HL-60 (cell line): ENCODE measurements around the gene CDH7.

Source experiments
- DNase-seq, 2 experiments: peaks; one replicate each; pipeline ENCODE4 v3.0.0-alpha.2; 2010 to 2020; ENCODE audit warnings: low read depth in 1 of 2, low spot score in 1 of 2
- H3K27ac ChIP-seq: fragments of 250-450 bp; sonication (Bioruptor Pico); replicated peaks from 2 replicates; pipeline ENCODE4 v1.5.1; 2020; ENCODE audit warnings: mild to moderate bottlenecking, moderate library complexity
- H3K27me3 ChIP-seq: fragments of 250-450 bp; sonication (Bioruptor Pico); 2 replicates; pipeline ENCODE4 v1.5.1; 2021; ENCODE audit warnings: mild to moderate bottlenecking, moderate library complexity; ENCODE audit not compliant: insufficient read depth, poor library complexity, severe bottlenecking
- H3K4me3 ChIP-seq: replicated peaks from 2 replicates; pipeline ENCODE4 v1.5.1; 2011; ENCODE audit warnings: mild to moderate bottlenecking, control low read depth, low read length; ENCODE audit not compliant: insufficient read depth
- GABPA ChIP-seq: IDR thresholded peaks from 2 replicates; pipeline ENCODE4 v1.6.1; 2012; ENCODE audit warnings: low read depth
- POLR2AphosphoS5 ChIP-seq: IDR thresholded peaks from 2 replicates; pipeline ENCODE4 v1.6.1; 2012; ENCODE audit warnings: low read depth
- SPI1 ChIP-seq: IDR thresholded peaks from 2 replicates; pipeline ENCODE4 v1.6.1; 2012; ENCODE audit warnings: low read depth, mild to moderate bottlenecking, borderline replicate concordance
- TF ChIP-seq, protein P1 (sequence below): IDR thresholded peaks from 2 replicates; pipeline ENCODE4 v1.6.1; 2012; ENCODE audit warnings: low read depth; ENCODE audit not compliant: insufficient replicate concordance
- TF ChIP-seq, protein P2 (sequence below): IDR thresholded peaks from one replicate; pipeline ENCODE4 v1.5.1; 2011; ENCODE audit warnings: low read length, control low read depth, inconsistent platforms; ENCODE audit not compliant: insufficient read depth

CDH7 gene

DNA sequence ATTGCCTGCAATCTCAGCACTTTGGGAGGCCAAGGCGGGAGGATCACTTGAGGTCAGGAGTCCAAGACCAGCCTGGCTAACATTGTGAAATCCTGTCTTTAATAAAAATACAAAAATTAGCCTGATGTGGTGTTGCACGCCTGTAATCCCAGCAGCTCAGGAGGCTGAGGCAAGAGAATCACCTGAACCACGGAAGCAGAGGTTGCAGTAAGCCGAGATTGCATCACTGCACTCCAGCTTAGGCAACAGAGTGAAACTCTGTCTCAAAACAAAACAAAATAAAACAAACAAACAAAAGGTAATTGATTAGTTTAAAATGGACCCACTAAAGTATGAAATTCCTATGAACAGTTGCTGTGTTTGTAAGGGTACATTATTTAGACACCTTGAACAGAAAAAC, 39.8 kb downstream of the CDH7 start:
- H3K4me3 ChIP-seq, result no peak overlapping the region
- H3K27ac ChIP-seq, result no peak overlapping the region
- TF ChIP-seq POLR2AphosphoS5 (no peak), GABPA (no peak), SPI1 (no peak)
- TF ChIP-seq, protein P1, sequence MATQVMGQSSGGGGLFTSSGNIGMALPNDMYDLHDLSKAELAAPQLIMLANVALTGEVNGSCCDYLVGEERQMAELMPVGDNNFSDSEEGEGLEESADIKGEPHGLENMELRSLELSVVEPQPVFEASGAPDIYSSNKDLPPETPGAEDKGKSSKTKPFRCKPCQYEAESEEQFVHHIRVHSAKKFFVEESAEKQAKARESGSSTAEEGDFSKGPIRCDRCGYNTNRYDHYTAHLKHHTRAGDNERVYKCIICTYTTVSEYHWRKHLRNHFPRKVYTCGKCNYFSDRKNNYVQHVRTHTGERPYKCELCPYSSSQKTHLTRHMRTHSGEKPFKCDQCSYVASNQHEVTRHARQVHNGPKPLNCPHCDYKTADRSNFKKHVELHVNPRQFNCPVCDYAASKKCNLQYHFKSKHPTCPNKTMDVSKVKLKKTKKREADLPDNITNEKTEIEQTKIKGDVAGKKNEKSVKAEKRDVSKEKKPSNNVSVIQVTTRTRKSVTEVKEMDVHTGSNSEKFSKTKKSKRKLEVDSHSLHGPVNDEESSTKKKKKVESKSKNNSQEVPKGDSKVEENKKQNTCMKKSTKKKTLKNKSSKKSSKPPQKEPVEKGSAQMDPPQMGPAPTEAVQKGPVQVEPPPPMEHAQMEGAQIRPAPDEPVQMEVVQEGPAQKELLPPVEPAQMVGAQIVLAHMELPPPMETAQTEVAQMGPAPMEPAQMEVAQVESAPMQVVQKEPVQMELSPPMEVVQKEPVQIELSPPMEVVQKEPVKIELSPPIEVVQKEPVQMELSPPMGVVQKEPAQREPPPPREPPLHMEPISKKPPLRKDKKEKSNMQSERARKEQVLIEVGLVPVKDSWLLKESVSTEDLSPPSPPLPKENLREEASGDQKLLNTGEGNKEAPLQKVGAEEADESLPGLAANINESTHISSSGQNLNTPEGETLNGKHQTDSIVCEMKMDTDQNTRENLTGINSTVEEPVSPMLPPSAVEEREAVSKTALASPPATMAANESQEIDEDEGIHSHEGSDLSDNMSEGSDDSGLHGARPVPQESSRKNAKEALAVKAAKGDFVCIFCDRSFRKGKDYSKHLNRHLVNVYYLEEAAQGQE, result no peak
- TF ChIP-seq, protein P2, sequence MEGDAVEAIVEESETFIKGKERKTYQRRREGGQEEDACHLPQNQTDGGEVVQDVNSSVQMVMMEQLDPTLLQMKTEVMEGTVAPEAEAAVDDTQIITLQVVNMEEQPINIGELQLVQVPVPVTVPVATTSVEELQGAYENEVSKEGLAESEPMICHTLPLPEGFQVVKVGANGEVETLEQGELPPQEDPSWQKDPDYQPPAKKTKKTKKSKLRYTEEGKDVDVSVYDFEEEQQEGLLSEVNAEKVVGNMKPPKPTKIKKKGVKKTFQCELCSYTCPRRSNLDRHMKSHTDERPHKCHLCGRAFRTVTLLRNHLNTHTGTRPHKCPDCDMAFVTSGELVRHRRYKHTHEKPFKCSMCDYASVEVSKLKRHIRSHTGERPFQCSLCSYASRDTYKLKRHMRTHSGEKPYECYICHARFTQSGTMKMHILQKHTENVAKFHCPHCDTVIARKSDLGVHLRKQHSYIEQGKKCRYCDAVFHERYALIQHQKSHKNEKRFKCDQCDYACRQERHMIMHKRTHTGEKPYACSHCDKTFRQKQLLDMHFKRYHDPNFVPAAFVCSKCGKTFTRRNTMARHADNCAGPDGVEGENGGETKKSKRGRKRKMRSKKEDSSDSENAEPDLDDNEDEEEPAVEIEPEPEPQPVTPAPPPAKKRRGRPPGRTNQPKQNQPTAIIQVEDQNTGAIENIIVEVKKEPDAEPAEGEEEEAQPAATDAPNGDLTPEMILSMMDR, result no peak

DNA sequence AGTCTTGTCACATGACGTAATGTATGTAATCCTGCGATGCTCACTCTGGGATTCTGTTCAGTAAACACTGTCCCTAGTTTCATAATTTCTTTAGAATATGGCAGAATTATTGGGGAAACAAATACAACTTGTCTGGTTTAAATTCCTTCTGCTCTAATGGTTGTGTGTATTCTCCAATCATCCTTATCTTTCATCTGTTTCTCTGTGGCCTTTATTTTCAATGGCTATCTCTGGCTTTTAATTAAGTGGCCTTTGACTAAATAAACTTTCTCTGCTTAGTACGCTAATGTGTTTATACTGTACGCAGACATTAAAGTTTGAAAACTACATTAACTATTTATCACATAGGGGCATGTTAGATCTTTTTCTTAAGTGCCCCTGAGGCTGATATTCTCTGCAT, 40.9 kb downstream of the CDH7 start:
- no peak for DNase-seq
- H3K27ac ChIP-seq, result no peak overlapping the region
- no peaks in the 10 kb centered on the region for H3K27me3 ChIP-seq
- no peak overlapping the region for H3K4me3 ChIP-seq
- TF ChIP-seq, protein P2, result no peak
- TF ChIP-seq SPI1, result no peak

More for the DNA sequence above, 39.8 kb downstream of the CDH7 start:
- no peak for DNase-seq
- H3K27me3 ChIP-seq, result no peaks in the 10 kb centered on the region

DNA sequence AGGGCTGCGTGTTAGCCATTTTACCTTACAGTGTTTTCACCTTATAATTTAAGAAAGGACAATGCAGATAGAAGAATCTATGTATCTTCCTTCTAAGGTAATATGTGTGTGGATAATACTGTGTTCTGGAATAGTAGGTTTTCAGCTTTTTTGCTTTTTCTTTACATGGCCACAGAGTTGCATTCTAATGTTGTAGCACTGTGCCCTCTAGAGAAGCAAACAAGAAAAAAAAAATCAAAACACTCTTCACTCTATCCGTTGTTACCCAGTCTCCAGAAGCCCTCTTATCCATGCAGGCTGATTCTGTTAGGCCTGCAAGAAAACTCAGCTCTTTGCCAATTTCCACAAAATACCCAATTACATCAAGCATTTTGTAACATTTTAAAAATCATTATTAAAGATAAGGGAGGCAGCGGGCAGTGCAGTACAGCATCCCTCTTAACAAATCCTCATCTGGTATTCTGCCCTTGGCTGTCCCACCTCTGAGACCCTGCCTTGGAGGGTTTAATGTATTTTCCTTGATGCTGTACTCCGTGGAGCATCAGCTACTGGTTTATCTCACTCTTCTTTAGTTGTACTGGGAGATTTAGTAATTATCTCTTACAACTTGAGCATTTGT, 41.8 kb downstream of the CDH7 start:
- no peak for DNase-seq
- no peaks in the 10 kb centered on the region for H3K27me3 ChIP-seq
- H3K27ac ChIP-seq, result no peak overlapping the region
- H3K4me3 ChIP-seq, result no peak overlapping the region
- TF ChIP-seq, protein P2, result no peak
- TF ChIP-seq POLR2AphosphoS5 (no peak), SPI1 (no peak), GABPA (no peak)
- TF ChIP-seq, protein P1, result no peak

DNA sequence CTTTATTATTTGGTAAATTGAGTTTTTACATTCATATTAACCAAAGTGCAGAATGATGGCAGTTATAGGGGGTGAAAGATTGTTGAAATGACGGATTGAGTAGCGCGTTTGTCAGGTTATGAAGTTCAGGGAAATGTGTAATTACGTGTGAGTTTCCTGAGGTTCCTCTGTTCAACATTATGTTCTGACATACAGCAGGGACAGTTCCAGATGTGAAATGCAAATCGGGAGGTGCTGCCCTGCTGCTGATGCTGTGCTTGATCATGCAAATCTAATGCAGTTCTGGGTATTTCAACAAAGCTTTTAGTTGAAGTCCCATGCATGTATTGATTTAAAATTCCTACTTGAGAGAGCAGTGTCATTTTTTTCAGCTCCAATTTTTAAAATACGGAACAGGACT, 57.9 kb downstream of the CDH7 start:
- no peak for DNase-seq
- no peak overlapping the region for H3K4me3 ChIP-seq
- no peaks in the 10 kb centered on the region for H3K27me3 ChIP-seq
- TF ChIP-seq, protein P2, result no peak
- no peak for TF ChIP-seq SPI1
- TF ChIP-seq, protein P1, result no peak
- TF ChIP-seq GABPA, result no peak
- TF ChIP-seq POLR2AphosphoS5, result no peak
- no peak overlapping the region for H3K27ac ChIP-seq
